Measurements from ENCODE around the gene POU2AF1.

POU2AF1 gene

DNA sequence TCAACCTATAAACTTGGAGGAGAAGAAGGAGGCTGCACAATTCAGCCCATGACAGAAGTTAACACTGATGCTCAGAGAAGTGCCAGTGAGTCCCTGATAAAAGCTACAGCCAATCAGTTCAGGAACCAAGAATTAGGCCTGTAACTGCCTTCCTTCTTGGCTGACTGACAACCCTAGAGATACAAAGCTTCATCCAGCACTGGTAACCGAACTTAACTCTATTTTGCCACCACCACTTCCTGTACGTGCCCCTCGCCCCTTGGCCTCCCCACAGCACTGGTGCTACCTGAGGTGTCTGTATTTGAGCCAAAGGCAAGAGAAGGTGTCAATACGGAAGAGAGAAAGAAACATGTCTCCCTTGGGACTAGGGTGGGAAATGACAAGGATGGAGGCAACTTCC, 40.1 kb upstream of the POU2AF1 start:
- Histone ChIP-seq H3K4me2 (peak overlapping the region; percentile 91), H3K9me3 (no peaks in the 10 kb centered on the region; the same call in 1 of the 2 replicates), H3K27ac (peak overlapping the region; percentile 95), H4K20me1 (no peaks in the 10 kb centered on the region), H3K4me1 (peaks cover 100% of the 10 kb centered on the region), H3K9ac (peak overlapping the region; percentile 74; the same call in 1 of the 2 replicates), H3K36me3 (no peaks in the 10 kb centered on the region), H3K27me3 (no peaks in the 10 kb centered on the region), H3K4me3 (peak overlapping the region; percentile 1; the same call in 1 of the 2 replicates)
- no peak for TF ChIP-seq Cebpa-rat (IDR thresholded peaks at IDR 0.05)

DNA sequence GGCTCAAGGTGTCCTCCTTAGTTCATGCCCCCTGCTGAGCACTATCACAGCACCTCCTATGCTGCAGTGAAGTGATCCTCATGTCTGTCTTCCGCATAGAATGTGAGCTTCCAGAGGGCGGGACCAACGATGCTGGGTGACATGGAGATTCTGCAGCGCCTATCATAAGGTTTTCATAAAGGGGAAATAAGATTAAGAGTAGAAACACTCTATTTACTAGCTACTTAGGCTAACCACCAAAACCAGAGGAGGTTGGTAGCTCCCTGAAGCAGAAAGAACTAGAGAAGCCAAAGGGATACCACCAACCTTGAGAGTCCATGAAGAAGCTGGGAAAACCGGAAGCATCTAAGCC, 39.3 kb upstream of the POU2AF1 start:
- TF ChIP-seq Cebpa-rat (IDR thresholded peaks at IDR 0.05): no peak
- Histone ChIP-seq H3K4me1 (peaks cover 100% of the 10 kb centered on the region), H4K20me1 (no peaks in the 10 kb centered on the region), H3K27me3 (no peaks in the 10 kb centered on the region), H3K36me3 (no peaks in the 10 kb centered on the region), H3K9ac (peak overlapping the region; percentile 74; the same call in 1 of the 2 replicates), H3K4me2 (peak overlapping the region; percentile 91), H3K27ac (peak overlapping the region; percentile 95), H3K4me3 (peak overlapping the region; percentile 12; the same call in 1 of the 2 replicates), H3K9me3 (no peaks in the 10 kb centered on the region; the same call in 1 of the 2 replicates)

- Histone ChIP-seq H3K4me3 (peak overlapping the region; percentile 55), H3K9me3 (no peaks in the 10 kb centered on the region; the same call in 1 of the 2 replicates), H3K4me2 (peak overlapping the region; percentile 91), H3K27me3 (no peaks in the 10 kb centered on the region), H3K36me3 (no peaks in the 10 kb centered on the region), H3K9ac (peak overlapping the region; percentile 74), H3K27ac (peak overlapping the region; percentile 95), H3K4me1 (peaks cover 100% of the 10 kb centered on the region), H4K20me1 (no peaks in the 10 kb centered on the region)
- TF ChIP-seq Cebpa-rat (IDR thresholded peaks at IDR 0.05): no peak
These were observed 38.8 kb upstream of the POU2AF1 start for GRCh38 chr11:111417766-111418435.

DNA sequence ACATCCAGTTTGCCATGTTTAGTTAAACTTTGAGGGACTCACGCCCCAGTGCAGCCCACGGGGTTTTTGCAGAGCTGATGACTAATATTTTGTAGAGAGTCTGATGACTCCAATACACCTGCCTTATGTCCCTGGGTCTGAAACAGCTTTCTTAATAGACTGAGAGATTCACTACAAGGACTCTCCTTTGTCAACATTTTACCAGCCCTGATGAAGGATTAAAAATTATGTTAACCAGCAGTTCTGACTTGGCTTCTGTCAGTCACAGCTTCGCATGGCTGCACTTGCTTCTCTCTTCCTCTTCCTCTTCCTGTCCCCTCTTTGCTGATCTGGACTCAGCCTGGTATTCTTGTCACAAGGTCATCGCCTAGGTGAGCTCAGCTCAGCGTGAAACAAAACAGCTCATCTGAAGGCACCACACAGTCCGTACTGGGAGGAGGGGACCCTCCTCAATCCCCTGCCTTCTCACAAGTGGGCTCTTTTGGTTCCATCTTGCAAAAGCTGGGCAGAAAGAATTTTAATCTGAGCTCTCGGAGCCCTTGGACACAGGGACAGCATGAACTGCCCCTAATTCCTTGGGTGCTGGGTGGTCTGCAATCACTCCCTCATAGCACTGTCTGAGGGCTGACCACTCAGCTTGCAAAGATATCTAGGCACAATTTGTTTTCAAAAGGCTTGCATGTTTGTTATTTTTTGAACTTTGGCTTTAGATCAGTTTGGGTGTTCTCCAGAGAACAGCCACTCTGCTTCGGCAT, 38.1 kb upstream of the POU2AF1 start:
- H3K9ac ChIP-seq: peak overlapping the region; percentile 74

DNA sequence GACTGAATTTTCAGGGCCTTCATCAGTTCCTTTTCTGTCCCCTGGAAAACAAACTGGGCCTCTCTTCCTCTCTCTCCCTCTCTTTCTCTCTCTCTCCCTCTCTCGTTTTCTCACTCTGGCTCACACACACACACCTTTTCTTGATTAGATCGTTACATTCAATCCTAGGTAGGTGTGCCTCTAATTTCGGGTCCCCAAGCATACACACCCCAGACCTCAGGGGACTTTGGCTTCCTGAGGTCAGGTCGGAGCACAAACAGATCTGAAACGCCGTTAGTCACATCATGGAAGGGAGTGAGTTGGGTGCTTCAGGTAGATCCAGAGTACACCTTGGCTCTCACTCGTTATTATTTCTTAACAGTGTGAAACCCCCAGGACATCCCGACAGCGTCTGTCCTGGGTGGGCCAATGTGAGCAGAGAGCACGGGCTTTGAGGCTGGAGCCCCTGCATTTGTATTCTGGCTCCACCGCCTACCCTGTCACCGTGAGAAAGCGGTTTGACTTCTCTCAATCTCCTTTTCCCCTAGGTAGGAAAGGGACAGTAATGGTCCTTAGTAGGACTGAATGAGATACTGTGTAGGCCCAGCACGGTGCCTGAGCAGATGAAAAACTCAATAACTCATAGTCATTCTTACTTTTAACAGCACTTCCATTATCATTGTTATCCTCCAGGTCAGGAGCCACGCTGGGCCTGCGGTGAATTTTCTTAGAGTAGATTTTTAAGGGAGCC, 37.3 kb upstream of the POU2AF1 start:
- Histone ChIP-seq H3K9ac (peak overlapping the region; percentile 74), H3K27me3 (no peaks in the 10 kb centered on the region), H3K4me2 (peak overlapping the region; percentile 91), H3K4me1 (peaks cover 86% of the 10 kb centered on the region), H3K36me3 (no peaks in the 10 kb centered on the region), H4K20me1 (no peaks in the 10 kb centered on the region), H3K9me3 (no peaks in the 10 kb centered on the region; the same call in 1 of the 2 replicates), H3K27ac (peak overlapping the region; percentile 95), H3K4me3 (peak overlapping the region; percentile 55)
- no peak for TF ChIP-seq Cebpa-rat (IDR thresholded peaks at IDR 0.05)

More for the DNA sequence above, 38.1 kb upstream of the POU2AF1 start:
- Histone ChIP-seq H3K9me3 (no peaks in the 10 kb centered on the region; the same call in 1 of the 2 replicates), H3K4me3 (peak overlapping the region; percentile 55), H3K4me2 (peak overlapping the region; percentile 91), H3K27ac (peak overlapping the region; percentile 95), H3K4me1 (peaks cover 94% of the 10 kb centered on the region), H4K20me1 (no peaks in the 10 kb centered on the region), H3K27me3 (no peaks in the 10 kb centered on the region), H3K36me3 (no peaks in the 10 kb centered on the region)
- TF ChIP-seq Cebpa-rat (IDR thresholded peaks at IDR 0.05): no peak

DNA sequence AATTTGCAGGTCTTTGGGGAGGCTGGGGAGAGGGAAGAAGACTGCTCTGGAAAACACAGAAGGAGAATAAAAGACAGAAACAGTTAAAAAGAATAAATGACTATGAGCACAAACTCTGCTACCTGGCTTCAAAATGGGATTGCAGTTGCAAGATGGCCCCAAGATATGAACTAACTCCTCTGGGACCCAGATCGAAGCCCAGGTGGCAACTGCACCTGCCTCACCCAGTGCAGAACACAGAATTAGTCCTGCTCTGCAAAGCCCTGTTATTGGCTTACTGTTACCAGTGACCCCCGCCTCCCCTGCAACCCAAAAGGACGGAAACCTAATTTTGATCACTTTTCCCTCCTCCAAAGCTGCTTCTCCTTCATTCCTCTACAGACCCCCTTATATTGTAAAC, 35.9 kb upstream of the POU2AF1 start:
- Histone ChIP-seq H3K9me3 (no peaks in the 10 kb centered on the region; the same call in 1 of the 2 replicates), H3K4me2 (peak overlapping the region; percentile 91), H3K36me3 (no peaks in the 10 kb centered on the region), H3K27ac (peak overlapping the region; percentile 95), H3K4me3 (peak overlapping the region; percentile 39), H4K20me1 (no peaks in the 10 kb centered on the region), H3K4me1 (peaks cover 77% of the 10 kb centered on the region), H3K9ac (peak overlapping the region; percentile 74), H3K27me3 (no peaks in the 10 kb centered on the region)
- no peak for TF ChIP-seq Cebpa-rat (IDR thresholded peaks at IDR 0.05)

DNA sequence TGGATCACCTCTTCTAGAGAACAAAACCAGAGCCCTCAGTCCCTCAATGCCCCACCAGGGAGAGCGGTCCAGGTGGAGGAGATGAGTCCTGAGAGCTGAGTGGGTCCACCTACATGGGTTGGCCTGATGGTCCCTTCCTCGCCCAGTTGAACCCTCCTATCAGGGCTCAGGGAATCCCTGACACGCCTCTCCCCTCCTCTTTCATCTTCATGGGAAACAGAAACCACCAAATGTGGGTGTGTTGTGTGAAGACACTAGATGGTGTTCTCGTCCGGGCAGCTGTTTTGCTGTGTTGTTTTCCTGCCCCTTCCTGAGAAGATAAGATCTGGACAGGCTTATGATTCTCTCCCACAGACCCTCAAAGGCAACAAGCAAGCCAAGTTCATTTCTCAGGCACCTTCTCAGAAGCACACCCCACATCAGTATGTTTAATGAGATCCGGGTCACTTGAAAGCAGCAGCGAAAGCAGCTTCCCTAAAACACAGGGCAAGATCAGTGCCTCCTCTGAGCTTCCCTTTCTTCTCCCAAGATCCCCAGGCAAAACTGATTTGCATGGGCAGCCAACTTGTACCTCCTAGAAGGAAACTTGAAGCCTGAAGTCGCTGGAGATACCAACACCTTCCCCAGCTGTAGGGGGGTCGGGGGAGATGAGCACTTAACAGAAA, 35.3 kb upstream of the POU2AF1 start:
- H3K4me3 ChIP-seq: peak overlapping the region; percentile 39

GRCh38 chr11:111413849-111414248, 34.8 kb upstream of the POU2AF1 start:
- Histone ChIP-seq H3K9me3 (no peaks in the 10 kb centered on the region), H3K27me3 (no peaks in the 10 kb centered on the region), H3K9ac (peak overlapping the region; percentile 74), H3K27ac (peak overlapping the region; percentile 95), H3K4me2 (peak overlapping the region; percentile 91), H3K4me3 (0 out of 2 replicates have a peak overlapping the region, but pooled peaks have one; percentile 39), H3K36me3 (no peaks in the 10 kb centered on the region), H4K20me1 (no peaks in the 10 kb centered on the region), H3K4me1 (peaks cover 77% of the 10 kb centered on the region)
- TF ChIP-seq Cebpa-rat (IDR thresholded peaks at IDR 0.05): no peak

More for the DNA sequence above, 35.3 kb upstream of the POU2AF1 start:
- H3K9ac ChIP-seq: peak overlapping the region; percentile 74
- H3K4me1 ChIP-seq: peaks cover 77% of the 10 kb centered on the region
- peak overlapping the region; percentile 91 for H3K4me2 ChIP-seq
- H3K36me3 ChIP-seq: no peaks in the 10 kb centered on the region
- no peak for TF ChIP-seq Cebpa-rat (IDR thresholded peaks at IDR 0.05)
- H3K9me3 ChIP-seq: no peaks in the 10 kb centered on the region
- H3K27ac ChIP-seq: peak overlapping the region; percentile 95
- no peaks in the 10 kb centered on the region for H4K20me1 ChIP-seq
- no peaks in the 10 kb centered on the region for H3K27me3 ChIP-seq

DNA sequence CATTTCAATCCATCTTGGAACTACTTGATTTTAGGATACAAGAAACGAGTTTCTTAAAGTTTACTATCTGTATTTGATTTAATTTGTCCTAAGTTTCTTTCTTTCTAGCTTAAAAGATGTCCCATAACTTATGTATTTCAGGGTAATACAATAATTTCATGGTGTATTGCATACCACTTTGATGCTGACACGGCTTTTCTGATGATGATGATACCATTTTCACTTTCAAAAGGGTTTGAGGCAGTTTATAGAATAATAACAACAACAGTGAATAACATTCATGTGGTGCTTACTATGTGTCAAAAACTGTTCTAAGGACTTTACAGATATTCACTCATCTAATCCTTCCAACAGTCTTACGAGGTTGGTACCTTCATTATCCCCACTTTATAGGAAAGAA, 33.2 kb upstream of the POU2AF1 start:
- Histone ChIP-seq H4K20me1 (no peaks in the 10 kb centered on the region), H3K4me2 (no peak overlapping the region), H3K4me3 (no peak overlapping the region), H3K27me3 (no peaks in the 10 kb centered on the region), H3K9me3 (0 out of 2 replicates have a peak, but pooled peaks cover 3% of the 10 kb centered on the region), H3K9ac (no peak overlapping the region), H3K36me3 (no peaks in the 10 kb centered on the region), H3K27ac (no peak overlapping the region), H3K4me1 (peaks cover 76% of the 10 kb centered on the region)
- no peak for TF ChIP-seq Cebpa-rat (IDR thresholded peaks at IDR 0.05)
